HCT116 (cell line): ENCODE measurements around the gene MIA2. TPM values are rescaled to one million over a fixed set of nuclear protein-coding genes. Genes with fewer than 3 reads are reported as not detected.

ENCODE experiments used
- ATAC-seq: fragments of 200-7000 bp; cut with Tn5 transposase; 2 replicates; pipeline ENCODE4 v1.9.1; 2020; ENCODE audit warnings: mild to moderate bottlenecking, moderate library complexity
- BruUV-seq: library from RNA; stranded (reverse); fragments of 400-500 nt; replicated peaks from 2 replicates; lab custom pipeline; 2021; lab: Mats Ljungman, UMichigan
- CTCF ChIA-PET: fragments of 300-600 bp; sonication (Branson Sonifier 250); formaldehyde crosslinking; loops from one replicate; lab custom pipeline; 2021; ENCODE audit warnings: antibody characterized with exemption; lab: Charles Lee
- POLR2A ChIA-PET: fragments of 300-600, 350-600 bp; sonication (Branson Sonifier 250); formaldehyde crosslinking; loops from one replicate; lab custom pipeline; 2021; ENCODE audit warnings: antibody characterized with exemption; lab: Charles Lee
- RAD21 ChIA-PET, 2 experiments: fragments of 300-600 bp; sonication (Branson Sonifier 250); formaldehyde crosslinking; loops; one replicate each; lab custom pipeline; 2023; ENCODE audit warnings: low total read pairs in 2 of 2; ENCODE audit not compliant: uncharacterized antibody in 2 of 2, unreplicated experiment in 2 of 2, low non-redundant PET in 1 of 2; lab: Charles Lee
- DNase-seq: peaks from one replicate; pipeline ENCODE4 v3.0.0-alpha.2; 2010; ENCODE audit warnings: low read depth, low spot score
- H2AFZ ChIP-seq: fragments of 200-600 bp; shearing (Covaris generic), sonication (generic); 2 replicates; pipeline ENCODE4 v1.6.1; 2017; ENCODE audit warnings: low read depth, mixed run types, mixed read lengths, antibody characterized with exemption, low read length; ENCODE audit not compliant: poor library complexity, severe bottlenecking
- H3K27ac ChIP-seq: 2 replicates; pipeline ENCODE4 v1.5.1; 2012; ENCODE audit warnings: low read depth, low read length
- H3K27me3 ChIP-seq: fragments of 200-600 bp; sonication (generic); 2 replicates; pipeline ENCODE4 v1.6.1; 2016; ENCODE audit warnings: mixed run types, low read length, mixed read lengths; ENCODE audit not compliant: insufficient read depth
- H3K36me3 ChIP-seq, 2 experiments: fragments of 200-500 bp in 1 of 2; fragments of 200-600 bp in 1 of 2; sonication (Bioruptor generic) in 1 of 2; sonication (generic) in 1 of 2; 2 replicates each; pipeline versions ENCODE4 v1.5.1 to v1.6.1; 2014 to 2016; ENCODE audit warnings: low read length in 2 of 2, inconsistent platforms in 1 of 2, mixed read lengths in 1 of 2, mixed run types in 1 of 2; ENCODE audit not compliant: insufficient read depth in 2 of 2, control insufficient read depth in 1 of 2
- H3K4me1 ChIP-seq, 2 experiments: fragments of 200-600 bp in 1 of 2; sonication (generic) in 1 of 2; 2 replicates each; pipeline versions ENCODE4 v1.5.1 to v1.6.1; 2012 to 2017; ENCODE audit warnings: low read length in 2 of 2, inconsistent platforms in 1 of 2, mild to moderate bottlenecking in 1 of 2, mixed read lengths in 1 of 2, mixed run types in 1 of 2, moderate library complexity in 1 of 2; ENCODE audit not compliant: insufficient read depth in 2 of 2, control insufficient read depth in 1 of 2
- H3K4me2 ChIP-seq: fragments of 200-600 bp; sonication (generic); 2 replicates; pipeline ENCODE4 v1.6.1; 2017; ENCODE audit warnings: mixed run types, low read length, mixed read lengths
- H3K4me3 ChIP-seq, 2 experiments: fragments of 200-600 bp in 1 of 2; sonication (generic) in 1 of 2; replicated peaks in 1 of 2; 2 replicates each; pipeline ENCODE4 v1.5.1; 2011 to 2016; ENCODE audit warnings: low read length in 2 of 2, control low read depth in 1 of 2, low read depth in 1 of 2, mild to moderate bottlenecking in 1 of 2, mixed read lengths in 1 of 2, mixed run types in 1 of 2
- H3K79me2 ChIP-seq: fragments of 200-600 bp; sonication (generic); 2 replicates; pipeline ENCODE4 v1.6.1; 2017; ENCODE audit warnings: mild to moderate bottlenecking, mixed run types, low read length, moderate library complexity, mixed read lengths; ENCODE audit not compliant: insufficient read depth
- H3K9ac ChIP-seq: fragments of 200-600 bp; sonication (generic); 2 replicates; pipeline ENCODE4 v1.6.1; 2016; ENCODE audit warnings: low read length, mixed read lengths
- H3K9me2 ChIP-seq: fragments of 200-600 bp; sonication (generic), shearing (Covaris generic); 2 replicates; pipeline ENCODE4 v1.6.1; 2017; ENCODE audit warnings: mixed run types, mild to moderate bottlenecking, moderate library complexity; ENCODE audit not compliant: insufficient read depth
- H3K9me3 ChIP-seq, 2 experiments: fragments of 200-500 bp in 1 of 2; fragments of 200-600 bp in 1 of 2; sonication (Bioruptor generic) in 1 of 2; sonication (generic) in 1 of 2; 2 replicates each; pipeline ENCODE4 v1.6.1; 2014 to 2017; ENCODE audit warnings: low read length in 2 of 2, mixed read lengths in 2 of 2, inconsistent platforms in 1 of 2, low read depth in 1 of 2, mild to moderate bottlenecking in 1 of 2, mixed run types in 1 of 2, moderate library complexity in 1 of 2; ENCODE audit not compliant: control insufficient read depth in 1 of 2, insufficient read depth in 1 of 2
- H4K20me1 ChIP-seq: fragments of 200-600 bp; sonication (generic), shearing (Covaris generic); 2 replicates; pipeline ENCODE4 v1.6.1; 2017; ENCODE audit warnings: mixed run types, mild to moderate bottlenecking, moderate library complexity; ENCODE audit not compliant: insufficient read depth
- CBX3 ChIP-seq: IDR thresholded peaks from 2 replicates; pipeline ENCODE4 v1.6.1; 2012; ENCODE audit warnings: low read depth
- CEBPB ChIP-seq: IDR thresholded peaks from 2 replicates; pipeline ENCODE4 v1.6.1; 2012; ENCODE audit warnings: low read depth
- EGR1 ChIP-seq: IDR thresholded peaks from 2 replicates; pipeline ENCODE4 v1.6.1; 2012; ENCODE audit warnings: low read depth
- ELF1 ChIP-seq: IDR thresholded peaks from 2 replicates; pipeline ENCODE4 v1.6.1; 2012; ENCODE audit warnings: low read depth, borderline replicate concordance
- EZH2 ChIP-seq: fragments of 200-600 bp; sonication (generic); IDR thresholded peaks from 2 replicates; pipeline ENCODE4 v1.6.1; 2017; ENCODE audit warnings: antibody characterized with exemption, mixed run types
- EZH2phosphoT487 ChIP-seq: fragments of 200-600 bp; IDR thresholded peaks from 2 replicates; pipeline ENCODE4 v1.6.1; 2018; ENCODE audit warnings: antibody characterized with exemption, borderline replicate concordance
- JUND ChIP-seq: IDR thresholded peaks from 2 replicates; pipeline ENCODE4 v1.6.1; 2012
- POLR2A ChIP-seq: IDR thresholded peaks from 2 replicates; pipeline ENCODE4 v1.7.0; 2011; ENCODE audit warnings: borderline replicate concordance; ENCODE audit not compliant: insufficient read depth, insufficient read length; ENCODE audit errors: extremely low read depth
- POLR2AphosphoS5 ChIP-seq: IDR thresholded peaks from 2 replicates; pipeline ENCODE4 v1.6.1; 2011; ENCODE audit warnings: mild to moderate bottlenecking, low read depth, low read length, moderate library complexity
- RAD21 ChIP-seq: IDR thresholded peaks from 2 replicates; pipeline ENCODE4 v1.6.1; 2012; ENCODE audit warnings: low read depth, mild to moderate bottlenecking
- SIN3A ChIP-seq: IDR thresholded peaks from 2 replicates; pipeline ENCODE4 v1.6.1; 2012; ENCODE audit warnings: low read depth
- SP1 ChIP-seq: IDR thresholded peaks from 2 replicates; pipeline ENCODE4 v1.6.1; 2012; ENCODE audit warnings: low read depth
- SRF ChIP-seq: IDR thresholded peaks from 2 replicates; pipeline ENCODE4 v1.6.1; 2012; ENCODE audit warnings: low read depth
- YY1 ChIP-seq: IDR thresholded peaks from 2 replicates; pipeline ENCODE4 v1.6.1; 2011; ENCODE audit warnings: low read length, low read depth, moderate library complexity, mild to moderate bottlenecking; ENCODE audit not compliant: insufficient replicate concordance; ENCODE audit errors: extremely low read depth
- ZFX ChIP-seq: fragments of 450-650 bp; IDR thresholded peaks from 2 replicates; pipeline ENCODE4 v1.6.1; 2017
- intact Hi-C: fragments of 100-400 bp; cut with micrococcal nuclease; formaldehyde crosslinking; loops from 2 replicates; pipeline ENCODE4 v1.10.0; 2022
- total RNA-seq: library from RNA; stranded (reverse); gene quantifications from one replicate; pipeline ENCODE4 v1.2.1, GENCODE V29; 2021; ENCODE audit not compliant: unreplicated experiment
- TF ChIP-seq, protein P1 (sequence below), 3 experiments: fragments of 200-600 bp in 1 of 3; sonication (generic) in 1 of 3; IDR thresholded peaks in 2 of 3; conservative IDR thresholded peaks in 1 of 3; 2 replicates each; pipeline ENCODE4 v1.5.1; 2012 to 2017; ENCODE audit warnings: low read depth in 2 of 3, low read length in 2 of 3, antibody characterized with exemption in 1 of 3, borderline replicate concordance in 1 of 3, control low read depth in 1 of 3, mild to moderate bottlenecking in 1 of 3, mixed read lengths in 1 of 3, mixed run types in 1 of 3, moderate library complexity in 1 of 3; ENCODE audit not compliant: insufficient read depth in 1 of 3
- TF ChIP-seq, protein P2 (sequence below): IDR thresholded peaks from 2 replicates; pipeline ENCODE4 v1.6.1; 2011; ENCODE audit warnings: mild to moderate bottlenecking, low read length, moderate library complexity; ENCODE audit not compliant: insufficient replicate concordance; ENCODE audit errors: extremely low read depth
- TF ChIP-seq, protein P3 (sequence below): IDR thresholded peaks from 2 replicates; pipeline ENCODE4 v1.6.1; 2012
- TF ChIP-seq, protein P4 (sequence below): IDR thresholded peaks from 2 replicates; pipeline ENCODE4 v1.6.1; 2012; ENCODE audit warnings: low read depth

Gene MIA2
- total RNA-seq, 1 experiment from 2014 or later = 31.1 TPM

DNA sequence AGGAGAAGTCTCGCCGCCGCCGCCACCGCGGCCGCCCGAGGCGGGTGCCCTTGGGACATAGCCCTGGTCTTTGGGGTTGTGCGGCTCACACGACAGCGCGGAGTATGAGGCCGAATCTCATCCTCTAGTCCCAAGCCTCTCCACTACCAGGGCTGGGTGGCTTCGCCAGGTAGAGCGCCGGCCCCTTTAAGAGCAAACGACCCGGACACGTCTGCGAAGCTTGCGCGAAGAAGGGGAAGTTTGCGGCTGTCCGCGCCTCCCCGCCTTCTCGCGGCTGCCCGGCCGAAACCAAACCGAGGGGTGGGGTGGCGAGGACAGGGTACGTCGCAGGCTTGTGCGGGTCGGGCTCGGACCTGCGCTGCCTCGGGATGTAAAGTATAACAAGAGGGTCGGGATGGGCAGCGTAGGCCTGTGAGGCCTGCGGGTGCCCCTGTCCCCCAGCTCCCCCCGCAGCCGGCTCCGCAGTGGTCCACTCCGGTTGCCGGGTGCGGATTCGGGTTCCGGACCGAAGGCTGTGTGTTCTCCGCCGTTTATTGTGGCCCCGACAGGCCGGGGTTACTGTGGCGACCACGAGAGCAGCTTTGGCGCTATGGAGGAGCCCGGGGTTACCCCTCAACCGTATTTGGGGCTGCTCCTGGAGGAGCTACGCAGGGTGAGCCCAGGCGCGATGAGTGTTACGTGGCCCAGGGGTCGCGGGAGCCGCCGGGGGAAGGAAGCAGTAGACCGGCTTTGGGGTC lies 33.3 kb downstream of the MIA2 start:
- Histone ChIP-seq H3K27ac (peak overlapping the region; percentile 91), H3K4me3 (peak overlapping the region; percentile 85 to 93), H3K9me3 (peaks cover 0 to 4% of the 10 kb centered on the region in 2 experiments; a peak in 1 of 4 replicates), H3K36me3 (no peaks in the 10 kb centered on the region), H3K9ac (peak overlapping the region; percentile 86), H4K20me1 (no peaks in the 10 kb centered on the region), H2AFZ (peak overlapping the region; percentile 60), H3K79me2 (peaks cover 47% of the 10 kb centered on the region), H3K9me2 (no peaks in the 10 kb centered on the region), H3K4me2 (peak overlapping the region; percentile 76), H3K4me1 (peaks cover 26 to 51% of the 10 kb centered on the region in 2 experiments), H3K27me3 (no peaks in the 10 kb centered on the region)
- BruUV-seq = no TSS peak
- RAD21 ChIA-PET = interaction anchor here (0.9 to 1.2 kb wide), 2 partner anchors 8 to 35 kb away, joined by 3 read pairs; no protein-coding TSS in a partner anchor
- ATAC-seq (peak; percentile 89), DNase-seq (peak; percentile 85)
- POLR2A ChIA-PET = interaction anchor here (0.5 to 1.4 kb wide), 9 partner anchors 9 to 159 kb away, joined by 3 to 7 read pairs (median 3); partner anchors contain the start of gene TRAPPC6B
- intact Hi-C loops = loop anchor here (1.0 to 5.0 kb wide), 4 partner anchors 50 to 165 kb away; partner anchors contain the start of genes FBXO33, GEMIN2 and TRAPPC6B
- CTCF ChIA-PET = no interaction called here
- TF ChIP-seq YY1 (peak; percentile 4), ELF1 (no peak), ZFX (peak; percentile 44; the same call in 1 of the 2 replicates), CEBPB (no peak), SIN3A (peak; percentile 60; the same call in 1 of the 2 replicates), RAD21 (no peak), EZH2 (no peak), EGR1 (no peak), EZH2phosphoT487 (no peak), CBX3 (no peak; the same call in 1 of the 2 replicates), SP1 (peak; percentile 68), JUND (peak; percentile 58), SRF (no peak), POLR2A (peak; percentile 40), POLR2AphosphoS5 (peak; percentile 50)
- TF ChIP-seq, protein P1, sequence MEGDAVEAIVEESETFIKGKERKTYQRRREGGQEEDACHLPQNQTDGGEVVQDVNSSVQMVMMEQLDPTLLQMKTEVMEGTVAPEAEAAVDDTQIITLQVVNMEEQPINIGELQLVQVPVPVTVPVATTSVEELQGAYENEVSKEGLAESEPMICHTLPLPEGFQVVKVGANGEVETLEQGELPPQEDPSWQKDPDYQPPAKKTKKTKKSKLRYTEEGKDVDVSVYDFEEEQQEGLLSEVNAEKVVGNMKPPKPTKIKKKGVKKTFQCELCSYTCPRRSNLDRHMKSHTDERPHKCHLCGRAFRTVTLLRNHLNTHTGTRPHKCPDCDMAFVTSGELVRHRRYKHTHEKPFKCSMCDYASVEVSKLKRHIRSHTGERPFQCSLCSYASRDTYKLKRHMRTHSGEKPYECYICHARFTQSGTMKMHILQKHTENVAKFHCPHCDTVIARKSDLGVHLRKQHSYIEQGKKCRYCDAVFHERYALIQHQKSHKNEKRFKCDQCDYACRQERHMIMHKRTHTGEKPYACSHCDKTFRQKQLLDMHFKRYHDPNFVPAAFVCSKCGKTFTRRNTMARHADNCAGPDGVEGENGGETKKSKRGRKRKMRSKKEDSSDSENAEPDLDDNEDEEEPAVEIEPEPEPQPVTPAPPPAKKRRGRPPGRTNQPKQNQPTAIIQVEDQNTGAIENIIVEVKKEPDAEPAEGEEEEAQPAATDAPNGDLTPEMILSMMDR (IDR thresholded peaks at IDR 0.05 in 2 of 3, conservative IDR thresholded peaks at IDR 0.05 in 1 of 3; ENCODE audit: borderline replicate concordance in 1 of 3, insufficient read depth in 1 of 3, low read depth in 2 of 3, low read length in 2 of 3) = no peak
- TF ChIP-seq, protein P2, sequence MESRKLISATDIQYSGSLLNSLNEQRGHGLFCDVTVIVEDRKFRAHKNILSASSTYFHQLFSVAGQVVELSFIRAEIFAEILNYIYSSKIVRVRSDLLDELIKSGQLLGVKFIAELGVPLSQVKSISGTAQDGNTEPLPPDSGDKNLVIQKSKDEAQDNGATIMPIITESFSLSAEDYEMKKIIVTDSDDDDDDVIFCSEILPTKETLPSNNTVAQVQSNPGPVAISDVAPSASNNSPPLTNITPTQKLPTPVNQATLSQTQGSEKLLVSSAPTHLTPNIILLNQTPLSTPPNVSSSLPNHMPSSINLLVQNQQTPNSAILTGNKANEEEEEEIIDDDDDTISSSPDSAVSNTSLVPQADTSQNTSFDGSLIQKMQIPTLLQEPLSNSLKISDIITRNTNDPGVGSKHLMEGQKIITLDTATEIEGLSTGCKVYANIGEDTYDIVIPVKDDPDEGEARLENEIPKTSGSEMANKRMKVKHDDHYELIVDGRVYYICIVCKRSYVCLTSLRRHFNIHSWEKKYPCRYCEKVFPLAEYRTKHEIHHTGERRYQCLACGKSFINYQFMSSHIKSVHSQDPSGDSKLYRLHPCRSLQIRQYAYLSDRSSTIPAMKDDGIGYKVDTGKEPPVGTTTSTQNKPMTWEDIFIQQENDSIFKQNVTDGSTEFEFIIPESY = no peak
- TF ChIP-seq, protein P3, sequence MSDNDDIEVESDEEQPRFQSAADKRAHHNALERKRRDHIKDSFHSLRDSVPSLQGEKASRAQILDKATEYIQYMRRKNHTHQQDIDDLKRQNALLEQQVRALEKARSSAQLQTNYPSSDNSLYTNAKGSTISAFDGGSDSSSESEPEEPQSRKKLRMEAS = peak; percentile 84
- TF ChIP-seq, protein P4, sequence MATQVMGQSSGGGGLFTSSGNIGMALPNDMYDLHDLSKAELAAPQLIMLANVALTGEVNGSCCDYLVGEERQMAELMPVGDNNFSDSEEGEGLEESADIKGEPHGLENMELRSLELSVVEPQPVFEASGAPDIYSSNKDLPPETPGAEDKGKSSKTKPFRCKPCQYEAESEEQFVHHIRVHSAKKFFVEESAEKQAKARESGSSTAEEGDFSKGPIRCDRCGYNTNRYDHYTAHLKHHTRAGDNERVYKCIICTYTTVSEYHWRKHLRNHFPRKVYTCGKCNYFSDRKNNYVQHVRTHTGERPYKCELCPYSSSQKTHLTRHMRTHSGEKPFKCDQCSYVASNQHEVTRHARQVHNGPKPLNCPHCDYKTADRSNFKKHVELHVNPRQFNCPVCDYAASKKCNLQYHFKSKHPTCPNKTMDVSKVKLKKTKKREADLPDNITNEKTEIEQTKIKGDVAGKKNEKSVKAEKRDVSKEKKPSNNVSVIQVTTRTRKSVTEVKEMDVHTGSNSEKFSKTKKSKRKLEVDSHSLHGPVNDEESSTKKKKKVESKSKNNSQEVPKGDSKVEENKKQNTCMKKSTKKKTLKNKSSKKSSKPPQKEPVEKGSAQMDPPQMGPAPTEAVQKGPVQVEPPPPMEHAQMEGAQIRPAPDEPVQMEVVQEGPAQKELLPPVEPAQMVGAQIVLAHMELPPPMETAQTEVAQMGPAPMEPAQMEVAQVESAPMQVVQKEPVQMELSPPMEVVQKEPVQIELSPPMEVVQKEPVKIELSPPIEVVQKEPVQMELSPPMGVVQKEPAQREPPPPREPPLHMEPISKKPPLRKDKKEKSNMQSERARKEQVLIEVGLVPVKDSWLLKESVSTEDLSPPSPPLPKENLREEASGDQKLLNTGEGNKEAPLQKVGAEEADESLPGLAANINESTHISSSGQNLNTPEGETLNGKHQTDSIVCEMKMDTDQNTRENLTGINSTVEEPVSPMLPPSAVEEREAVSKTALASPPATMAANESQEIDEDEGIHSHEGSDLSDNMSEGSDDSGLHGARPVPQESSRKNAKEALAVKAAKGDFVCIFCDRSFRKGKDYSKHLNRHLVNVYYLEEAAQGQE = no peak
